GM06990 (cell line): Measurements from ENCODE around the gene KRT16.
"Not testable (repeated sequence)": the region's sequence is repeated elsewhere in the genome, so short reads cannot be mapped to it uniquely, and the experiment has no call there.

ENCODE experiments used
- DNase-seq: peaks from one replicate; pipeline ENCODE4 v3.0.0-alpha.2; 2011; ENCODE audit not compliant: insufficient read length; ENCODE audit errors: extremely low read depth
- H3K27me3 ChIP-seq: replicated peaks from 2 replicates; pipeline ENCODE4 v1.6.0; 2011; ENCODE audit warnings: low read length; ENCODE audit not compliant: control insufficient read depth, insufficient read depth
- H3K36me3 ChIP-seq: 2 replicates; pipeline ENCODE4 v1.5.1; 2011; ENCODE audit warnings: low read length; ENCODE audit not compliant: control insufficient read depth, insufficient read depth
- H3K4me3 ChIP-seq: replicated peaks from 2 replicates; pipeline ENCODE4 v1.5.1; 2011; ENCODE audit warnings: low read depth, mild to moderate bottlenecking, control low read depth, low read length
- CTCF ChIP-seq: IDR thresholded peaks from 2 replicates; pipeline ENCODE4 v1.5.1; 2011; ENCODE audit warnings: low read length, control low read depth, mild to moderate bottlenecking, inconsistent platforms; ENCODE audit not compliant: insufficient read depth, poor library complexity, severe bottlenecking

The KRT16 gene

GRCh38 chr17:41612376-41613160 lies at the start of gene KRT16:
TSS of gene KRT16 (minus strand) at chr17:41612767. CDS start at chr17:41612688, 79 bp downstream.
- DNase-seq, H3K36me3 ChIP-seq, H3K27me3 ChIP-seq, H3K4me3 ChIP-seq: not testable (repeated sequence)

- no peak for DNase-seq
- Histone ChIP-seq H3K4me3 (no peak overlapping the region), H3K27me3 (no peaks in the 10 kb centered on the region; the same call in 1 of the 2 replicates), H3K36me3 (no peaks in the 10 kb centered on the region)
- TF ChIP-seq CTCF = no peak
These were observed 47.7 kb upstream of the KRT16 start for GRCh38 chr17:41660221-41660711.

GRCh38 chr17:41659427-41660212 lies 47.1 kb upstream of the KRT16 start:
- DNase-seq = no peak
- no peaks in the 10 kb centered on the region; the same call in 1 of the 2 replicates for H3K27me3 ChIP-seq
- no peak for TF ChIP-seq CTCF
- no peaks in the 10 kb centered on the region for H3K36me3 ChIP-seq
- no peak overlapping the region for H3K4me3 ChIP-seq

- H3K4me3 ChIP-seq = no peak overlapping the region
- no peak for DNase-seq
- no peak for TF ChIP-seq CTCF
- no peaks in the 10 kb centered on the region for H3K36me3 ChIP-seq
- no peaks in the 10 kb centered on the region; the same call in 1 of the 2 replicates for H3K27me3 ChIP-seq
These were observed 46.3 kb upstream of the KRT16 start for GRCh38 chr17:41658846-41659245.

- TF ChIP-seq CTCF = no peak
These were observed 45.4 kb upstream of the KRT16 start for GRCh38 chr17:41657936-41658335.

More at GRCh38 chr17:41657936-41658335, 45.4 kb upstream of the KRT16 start:
- no peak for DNase-seq
- Histone ChIP-seq H3K36me3 (no peaks in the 10 kb centered on the region), H3K27me3 (no peaks in the 10 kb centered on the region; the same call in 1 of the 2 replicates), H3K4me3 (no peak overlapping the region)
